Neural cell (in vitro differentiated cells): ENCODE results near the gene LRRC8C. TPM values are rescaled to one million over a fixed set of nuclear protein-coding genes. Genes with fewer than 3 reads are reported as not detected.

ENCODE experiments used
- H2AFZ ChIP-seq: fragments of 200-600, 300-800 bp; sonication (generic), shearing (Covaris generic); 2 replicates; pipeline ENCODE4 v1.6.0; 2014; ENCODE audit warnings: low read depth, mild to moderate bottlenecking, antibody characterized with exemption, low read length, moderate library complexity
- H3F3A ChIP-seq: fragments of 200-600 bp; shearing (Covaris generic); 2 replicates; pipeline ENCODE4 v1.6.1; 2016; ENCODE audit warnings: mild to moderate bottlenecking, moderate library complexity, mixed read lengths, antibody characterized with exemption, low read length; ENCODE audit not compliant: insufficient read depth, poor library complexity, severe bottlenecking
- H3K27ac ChIP-seq: fragments of 200-600, 300-800 bp; sonication (generic), shearing (Covaris generic); 2 replicates; pipeline ENCODE4 v1.5.1; 2014; ENCODE audit warnings: mild to moderate bottlenecking, low read length, moderate library complexity
- H3K27me3 ChIP-seq: fragments of 300-800, 200-600 bp; sonication (generic), shearing (Covaris generic); 2 replicates; pipeline ENCODE4 v1.6.0; 2014; ENCODE audit warnings: mild to moderate bottlenecking, low read depth, low read length, moderate library complexity; ENCODE audit not compliant: insufficient read depth
- H3K36me3 ChIP-seq: fragments of 300-800, 200-600 bp; sonication (generic), shearing (Covaris generic); 2 replicates; pipeline ENCODE4 v1.5.1; 2014; ENCODE audit warnings: mild to moderate bottlenecking, antibody characterized with exemption, low read length, moderate library complexity; ENCODE audit not compliant: insufficient read depth
- H3K4me2 ChIP-seq: fragments of 300-800, 200-600 bp; sonication (generic), shearing (Covaris generic); 2 replicates; pipeline ENCODE4 v1.6.0; 2014; ENCODE audit warnings: mild to moderate bottlenecking, low read length
- H3K4me3 ChIP-seq: fragments of 300-800, 200-600 bp; sonication (generic), shearing (Covaris generic); 2 replicates; pipeline ENCODE4 v1.5.1; 2014; ENCODE audit warnings: mild to moderate bottlenecking, low read length, moderate library complexity
- H3K79me2 ChIP-seq: fragments of 200-600 bp; shearing (Covaris generic); replicated peaks from 2 replicates; pipeline ENCODE4 v1.6.0; 2014; ENCODE audit warnings: mild to moderate bottlenecking, low read length, moderate library complexity; ENCODE audit not compliant: insufficient read depth
- H3K9ac ChIP-seq: fragments of 300-800, 200-600 bp; sonication (generic), shearing (Covaris generic); 2 replicates; pipeline ENCODE4 v1.6.1; 2016; ENCODE audit warnings: mild to moderate bottlenecking, low read length, mixed read lengths
- H3K9me2 ChIP-seq: fragments of 200-600 bp; shearing (Covaris generic); 2 replicates; pipeline ENCODE4 v1.6.1; 2016; ENCODE audit warnings: mild to moderate bottlenecking, low read length, mixed read lengths; ENCODE audit not compliant: insufficient read depth
- H3K9me3 ChIP-seq: fragments of 200-600, 300-800 bp; sonication (generic), shearing (Covaris generic); 2 replicates; pipeline ENCODE4 v1.6.1; 2016; ENCODE audit warnings: mild to moderate bottlenecking, mixed run types, low read length, moderate library complexity, mixed read lengths
- H4K20me1 ChIP-seq: fragments of 200-600 bp; shearing (Covaris generic); 2 replicates; pipeline ENCODE4 v1.6.1; 2016; ENCODE audit warnings: mild to moderate bottlenecking, mixed run types; ENCODE audit not compliant: insufficient read depth
- CTCF ChIP-seq: fragments of 450-650 bp; IDR thresholded peaks from 2 replicates; pipeline ENCODE4 v1.5.1; 2014; ENCODE audit warnings: antibody characterized with exemption, mild to moderate bottlenecking, moderate library complexity; ENCODE audit not compliant: poor library complexity, severe bottlenecking
- EP300 ChIP-seq: fragments of 450-650 bp; conservative IDR thresholded peaks from 2 replicates; pipeline ENCODE4 v1.6.1; 2014; ENCODE audit warnings: antibody characterized with exemption, mild to moderate bottlenecking, moderate library complexity; ENCODE audit not compliant: poor library complexity, severe bottlenecking
- EZH2 ChIP-seq: fragments of 200-600, 300-800 bp; shearing (Covaris generic), sonication (generic); IDR thresholded peaks from 2 replicates; pipeline ENCODE4 v1.6.1; 2014; ENCODE audit warnings: antibody characterized with exemption, low read length, borderline replicate concordance, mild to moderate bottlenecking; ENCODE audit not compliant: insufficient read depth, poor library complexity, severe bottlenecking
- POLR2AphosphoS5 ChIP-seq: IDR thresholded peaks from 2 replicates; pipeline ENCODE4 v1.6.1; 2012
- RAD21 ChIP-seq: fragments of 450-650 bp; conservative IDR thresholded peaks from 2 replicates; pipeline ENCODE4 v1.6.1; 2014; ENCODE audit warnings: antibody characterized with exemption, mild to moderate bottlenecking, moderate library complexity
- REST ChIP-seq: IDR thresholded peaks from 2 replicates; pipeline ENCODE4 v1.6.1; 2012; ENCODE audit warnings: borderline replicate concordance
- TAF1 ChIP-seq: IDR thresholded peaks from 2 replicates; pipeline ENCODE4 v1.6.1; 2012; ENCODE audit warnings: low read depth
- polyA plus RNA-seq: library from polyadenylated mRNA; depleted of rRNA; stranded (reverse); fragments of >200 nt; gene quantifications from 2 replicates; pipeline ENCODE4 v1.2.3, GENCODE V29; 2014

Gene LRRC8C
- polyA plus RNA-seq, 1 donor from 2014 or later, result 0.78 TPM

GRCh38 chr1:89624314-89624713 lies 8.6 kb upstream of the LRRC8C start:
- H3K27ac ChIP-seq, result no peak overlapping the region
- no peak overlapping the region for H2AFZ ChIP-seq
- no peaks in the 10 kb centered on the region for H3K27me3 ChIP-seq

GRCh38 chr1:89624715-89625323 lies 8.1 kb upstream of the LRRC8C start:
- Histone ChIP-seq H3K4me3 (no peak overlapping the region), H3F3A (no peaks in the 10 kb centered on the region), H3K9me2 (no peaks in the 10 kb centered on the region), H3K9ac (no peak overlapping the region), H3K36me3 (no peaks in the 10 kb centered on the region), H3K4me2 (no peak overlapping the region), H2AFZ (no peak overlapping the region), H3K79me2 (no peaks in the 10 kb centered on the region), H4K20me1 (no peaks in the 10 kb centered on the region), H3K27me3 (no peaks in the 10 kb centered on the region), H3K27ac (no peak overlapping the region), H3K9me3 (no peaks in the 10 kb centered on the region)
- TF ChIP-seq REST (no peak), RAD21 (no peak), EP300 (no peak), EZH2 (no peak), POLR2AphosphoS5 (no peak), CTCF (no peak)

More at GRCh38 chr1:89624314-89624713, 8.6 kb upstream of the LRRC8C start:
- no peaks in the 10 kb centered on the region for H3K9me3 ChIP-seq
- H3K4me3 ChIP-seq, result no peak overlapping the region
- TF ChIP-seq EZH2, result no peak
- TF ChIP-seq CTCF, result no peak
- TF ChIP-seq REST, result no peak
- no peak for TF ChIP-seq POLR2AphosphoS5
- no peak for TF ChIP-seq EP300
- TF ChIP-seq TAF1, result no peak
- no peak for TF ChIP-seq RAD21
- no peak overlapping the region for H3K9ac ChIP-seq
- no peak overlapping the region for H3K4me2 ChIP-seq
- no peaks in the 10 kb centered on the region for H3K36me3 ChIP-seq
- no peaks in the 10 kb centered on the region for H3K79me2 ChIP-seq
- H3K9me2 ChIP-seq, result no peaks in the 10 kb centered on the region
- no peaks in the 10 kb centered on the region for H4K20me1 ChIP-seq
- no peaks in the 10 kb centered on the region for H3F3A ChIP-seq
